GM20000 (cell line): ENCODE data around the gene FRZB.

ENCODE experiments used
- DNase-seq: peaks from one replicate; pipeline ENCODE4 v3.0.0; 2012; ENCODE audit warnings: low spot score
- CTCF ChIP-seq: IDR thresholded peaks from 2 replicates; pipeline ENCODE4 v1.5.1; 2012; ENCODE audit warnings: mild to moderate bottlenecking, control low read depth; ENCODE audit errors: extremely low read depth, missing control alignments

Gene FRZB

DNA sequence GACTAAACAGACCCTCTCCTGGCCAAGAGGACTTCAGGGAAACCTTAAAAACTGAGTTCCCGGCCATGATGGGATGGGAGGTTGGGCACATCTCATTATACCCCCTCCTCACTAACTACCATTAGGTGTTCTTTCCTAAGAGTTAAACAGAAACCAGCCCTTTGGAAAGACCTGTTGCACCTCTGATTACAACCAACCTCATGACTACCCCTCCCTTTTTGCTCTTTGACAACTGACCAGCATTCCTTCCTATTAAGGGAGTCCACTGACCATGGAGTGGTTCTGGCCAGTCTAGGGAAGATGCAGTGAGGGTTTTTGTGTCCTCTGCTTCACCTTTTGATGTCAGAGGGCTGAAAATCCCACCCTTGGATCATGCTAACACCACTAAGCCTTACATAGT, 44.5 kb upstream of the FRZB start:
- TF ChIP-seq CTCF = no peak
- DNase-seq = no peak

- no peak for DNase-seq
Observed at GRCh38 chr2:182907081-182907830, 40.8 kb upstream of the FRZB start.

GRCh38 chr2:182906454-182906853, 40.0 kb upstream of the FRZB start:
- no peak for TF ChIP-seq CTCF
- DNase-seq = no peak

More at GRCh38 chr2:182907081-182907830, 40.8 kb upstream of the FRZB start:
- TF ChIP-seq CTCF = no peak

DNA sequence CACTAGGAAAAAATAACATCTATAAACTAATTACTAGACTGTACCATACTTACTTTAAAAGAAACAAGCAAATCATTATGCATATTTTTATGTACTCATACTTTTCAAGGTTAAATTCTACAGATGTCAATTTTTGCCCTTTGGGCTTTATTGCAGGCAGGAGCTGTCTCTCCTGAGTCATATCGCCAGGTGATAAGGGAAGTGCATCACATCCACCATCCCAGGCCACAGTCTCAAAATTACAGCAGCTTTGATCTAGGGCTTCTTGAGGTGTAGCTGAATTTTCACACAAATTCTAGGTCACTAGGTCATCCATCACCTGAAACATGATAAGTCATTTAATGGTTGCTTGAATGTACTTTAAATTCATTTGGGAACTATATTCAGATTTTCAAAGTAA, 38.4 kb upstream of the FRZB start:
- TF ChIP-seq CTCF = no peak
- DNase-seq = no peak

- no peak for TF ChIP-seq CTCF
- no peak for DNase-seq
Observed at GRCh38 chr2:182903566-182903965, 37.1 kb upstream of the FRZB start.

- no peak for DNase-seq
- TF ChIP-seq CTCF = no peak
Observed at GRCh38 chr2:182901748-182902147, 35.3 kb upstream of the FRZB start.

- DNase-seq = no peak
- TF ChIP-seq CTCF = no peak
Observed at GRCh38 chr2:182898718-182899117, 32.3 kb upstream of the FRZB start.
